K562 (cell line): ENCODE results near the gene ARHGAP23. TPM values are rescaled to one million over a fixed set of nuclear protein-coding genes. Genes with fewer than 3 reads are reported as not detected.

Experiments used
- polyA plus RNA-seq, 8 experiments: library from polyadenylated mRNA; depleted of rRNA in 4 of 8; stranded (reverse) in 5 of 8; unstranded in 3 of 8; fragments of >200 nt; fragmentation: Nextera tagmentation in 2 of 8; fragmentation: Illumina TruSeq in 1 of 8; extraction: Ambion mirVana in 2 of 8; extraction: Trizol in 1 of 8; gene quantifications; 2 replicates each; pipeline versions ENCODE4 v1.2.1 to v1.2.3, GENCODE V29; 2011 to 2014; ENCODE audit warnings: inconsistent platforms in 1 of 8, missing spikeins in 1 of 8
- total RNA-seq, 7 experiments: library from RNA; depleted of rRNA in 6 of 7; stranded (reverse); fragments of >200 nt in 6 of 7; fragmentation: Illumina TruSeq in 2 of 7; extraction: Trizol in 2 of 7; gene quantifications; 2 replicates each; pipeline versions ENCODE4 v1.2.1 to v1.2.3, GENCODE V29; 2011 to 2021; ENCODE audit warnings: low replicate concordance in 1 of 7
- TF ChIP-seq, protein P1 (sequence below), 2 experiments: fragments of 450-650 bp; IDR thresholded peaks; 2 replicates each; pipeline ENCODE4 v1.6.1; 2016; ENCODE audit warnings: mild to moderate bottlenecking in 2 of 2, borderline replicate concordance in 1 of 2, low read depth in 1 of 2, moderate library complexity in 1 of 2

ARHGAP23 gene
- total and polyA plus RNA-seq, 9 of the 15 experiments (the other 6 are each of a cell fraction or from before 2014, with no cell fraction given), result 0.01 to 2.7 (median 0.70) TPM

DNA sequence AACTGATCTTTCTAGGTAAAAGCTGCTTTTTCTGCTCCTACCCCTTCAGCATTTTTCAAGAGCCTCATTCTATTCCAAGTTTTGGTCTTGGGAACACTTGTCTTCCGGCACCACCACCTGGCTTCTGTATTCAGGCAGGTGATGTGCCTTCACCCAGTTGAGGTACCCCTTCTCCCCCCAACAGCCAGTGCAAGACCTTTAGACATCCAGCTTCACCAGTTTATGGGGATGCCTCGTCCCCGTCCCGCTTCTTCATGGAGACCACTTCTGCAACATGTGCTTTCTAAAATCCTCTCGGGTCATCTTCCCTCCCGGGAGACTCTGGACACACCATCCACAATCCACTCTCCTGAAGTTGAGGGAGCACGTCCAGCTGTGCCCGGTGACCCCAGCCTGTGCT is 107.6 kb downstream of the ARHGAP23 start (continued):
- TF ChIP-seq, protein P1, sequence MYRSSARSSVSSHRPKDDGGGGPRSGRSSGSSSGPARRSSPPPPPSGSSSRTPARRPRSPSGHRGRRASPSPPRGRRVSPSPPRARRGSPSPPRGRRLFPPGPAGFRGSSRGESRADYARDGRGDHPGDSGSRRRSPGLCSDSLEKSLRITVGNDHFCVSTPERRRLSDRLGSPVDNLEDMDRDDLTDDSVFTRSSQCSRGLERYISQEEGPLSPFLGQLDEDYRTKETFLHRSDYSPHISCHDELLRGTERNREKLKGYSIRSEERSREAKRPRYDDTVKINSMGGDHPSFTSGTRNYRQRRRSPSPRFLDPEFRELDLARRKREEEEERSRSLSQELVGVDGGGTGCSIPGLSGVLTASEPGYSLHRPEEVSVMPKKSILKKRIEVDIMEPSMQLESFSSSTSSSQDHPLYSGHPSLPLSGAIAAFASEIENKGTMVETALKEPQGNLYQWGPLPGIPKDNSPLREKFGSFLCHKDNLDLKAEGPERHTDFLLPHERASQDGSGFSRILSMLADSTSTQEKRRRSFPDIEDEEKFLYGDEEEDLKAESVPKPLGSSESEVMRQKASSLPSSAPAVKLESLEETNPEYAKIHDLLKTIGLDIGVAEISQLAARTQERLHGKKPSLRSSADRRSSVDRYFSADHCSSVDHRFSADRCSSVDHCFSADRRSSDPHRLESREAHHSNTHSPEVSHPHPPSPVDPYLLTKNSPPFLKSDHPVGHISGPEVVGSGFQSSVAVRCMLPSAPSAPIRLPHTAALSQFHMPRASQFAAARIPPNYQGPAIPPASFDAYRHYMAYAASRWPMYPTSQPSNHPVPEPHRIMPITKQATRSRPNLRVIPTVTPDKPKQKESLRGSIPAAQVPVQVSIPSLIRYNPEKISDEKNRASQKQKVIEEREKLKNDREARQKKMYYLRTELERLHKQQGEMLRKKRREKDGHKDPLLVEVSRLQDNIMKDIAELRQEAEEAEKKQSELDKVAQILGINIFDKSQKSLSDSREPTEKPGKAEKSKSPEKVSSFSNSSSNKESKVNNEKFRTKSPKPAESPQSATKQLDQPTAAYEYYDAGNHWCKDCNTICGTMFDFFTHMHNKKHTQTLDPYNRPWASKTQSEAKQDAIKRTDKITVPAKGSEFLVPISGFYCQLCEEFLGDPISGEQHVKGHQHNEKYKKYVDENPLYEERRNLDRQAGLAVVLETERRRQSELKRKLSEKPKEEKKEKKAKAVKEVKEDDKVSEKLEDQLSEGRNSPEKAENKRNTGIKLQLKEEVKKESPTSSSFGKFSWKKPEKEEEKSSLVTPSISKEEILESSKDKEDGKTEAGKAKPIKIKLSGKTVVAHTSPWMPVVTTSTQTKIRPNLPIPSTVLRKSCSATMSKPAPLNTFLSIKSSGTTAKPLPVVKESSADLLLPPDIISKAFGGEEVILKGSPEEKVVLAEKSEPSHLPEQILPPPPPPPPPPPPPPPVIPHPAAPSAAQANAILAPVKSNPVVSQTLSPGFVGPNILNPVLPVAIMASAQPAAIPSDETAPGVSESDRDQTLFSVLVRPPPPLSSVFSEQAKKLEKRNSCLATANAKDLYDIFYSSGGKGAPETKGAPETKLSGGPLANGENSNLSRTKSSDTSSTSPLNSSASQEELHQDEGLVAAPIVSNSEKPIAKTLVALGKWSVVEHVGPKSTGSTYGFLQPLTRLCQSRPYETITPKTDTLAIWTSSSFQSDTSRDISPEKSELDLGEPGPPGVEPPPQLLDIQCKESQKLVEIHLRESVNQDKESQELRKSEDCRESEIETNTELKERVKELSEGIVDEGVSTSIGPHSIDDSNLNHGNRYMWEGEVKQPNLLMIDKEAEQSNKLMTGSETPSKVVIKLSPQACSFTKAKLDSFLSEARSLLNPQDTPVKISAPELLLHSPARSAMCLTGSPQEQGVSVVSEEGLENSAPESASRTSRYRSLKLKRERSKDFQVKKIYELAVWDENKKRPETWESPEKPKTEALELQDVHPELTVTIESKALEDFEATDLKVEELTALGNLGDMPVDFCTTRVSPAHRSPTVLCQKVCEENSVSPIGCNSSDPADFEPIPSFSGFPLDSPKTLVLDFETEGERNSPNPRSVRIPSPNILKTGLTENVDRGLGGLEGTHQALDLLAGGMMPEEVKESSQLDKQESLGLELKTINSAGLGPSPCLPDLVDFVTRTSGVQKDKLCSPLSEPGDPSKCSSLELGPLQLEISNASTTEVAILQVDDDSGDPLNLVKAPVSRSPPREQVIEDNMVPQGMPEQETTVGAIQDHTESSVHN (IDR thresholded peaks at IDR 0.05; ENCODE audit: borderline replicate concordance in 1 of 2, low read depth in 1 of 2), result no peak
